Nephron progenitor cell (in vitro differentiated cells): ENCODE data around the gene ITSN1.

Source experiments
- DNase-seq: peaks from one replicate; pipeline ENCODE4 v3.0.0; 2021
- H3K27ac Mint-ChIP-seq: 2 replicates; pipeline ENCODE4 v1.8.0; 2021; ENCODE audit warnings: mild to moderate bottlenecking, moderate library complexity, mixed read lengths
- H3K27me3 Mint-ChIP-seq: 2 replicates; pipeline ENCODE4 v1.8.0; 2021; ENCODE audit warnings: mild to moderate bottlenecking, low read depth, mixed read lengths; ENCODE audit not compliant: poor library complexity
- H3K36me3 Mint-ChIP-seq: 2 replicates; pipeline ENCODE4 v1.8.0; 2021; ENCODE audit warnings: low read depth, mixed read lengths
- H3K4me1 Mint-ChIP-seq: 2 replicates; pipeline ENCODE4 v1.8.0; 2021; ENCODE audit warnings: mixed read lengths
- H3K4me3 Mint-ChIP-seq: 2 replicates; pipeline ENCODE4 v1.8.0; 2021; ENCODE audit warnings: mild to moderate bottlenecking, moderate library complexity, mixed read lengths
- H3K9me3 Mint-ChIP-seq: 2 replicates; pipeline ENCODE4 v1.8.0; 2021; ENCODE audit warnings: mild to moderate bottlenecking, moderate library complexity, mixed read lengths
- TF ChIP-seq, protein P1 (sequence below): fragments of 200-600 bp; sonication (generic); IDR thresholded peaks from 2 replicates; pipeline ENCODE4 v1.5.0; 2021; ENCODE audit warnings: antibody characterized with exemption

Gene ITSN1

DNA sequence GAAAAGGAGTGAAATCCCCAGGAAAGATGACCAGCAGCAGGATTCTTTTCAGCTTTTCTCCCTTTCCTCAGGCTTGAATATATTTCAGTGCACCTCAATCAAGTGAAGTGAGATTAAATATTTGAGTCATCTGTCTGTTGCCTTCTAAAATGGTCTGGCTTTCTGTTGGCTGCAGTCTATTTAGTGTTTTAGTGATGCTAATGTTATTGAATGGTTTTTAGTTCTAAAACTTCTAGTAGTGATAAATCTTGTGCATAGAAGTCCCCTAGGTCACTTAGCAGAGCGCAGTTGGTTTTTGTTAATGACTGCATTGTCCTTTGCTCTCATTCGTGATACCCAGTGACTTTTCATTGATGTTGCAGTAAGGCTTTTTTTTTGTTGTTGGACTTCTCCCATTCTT, 53.5 kb downstream of the ITSN1 start:
- TF ChIP-seq, protein P1, sequence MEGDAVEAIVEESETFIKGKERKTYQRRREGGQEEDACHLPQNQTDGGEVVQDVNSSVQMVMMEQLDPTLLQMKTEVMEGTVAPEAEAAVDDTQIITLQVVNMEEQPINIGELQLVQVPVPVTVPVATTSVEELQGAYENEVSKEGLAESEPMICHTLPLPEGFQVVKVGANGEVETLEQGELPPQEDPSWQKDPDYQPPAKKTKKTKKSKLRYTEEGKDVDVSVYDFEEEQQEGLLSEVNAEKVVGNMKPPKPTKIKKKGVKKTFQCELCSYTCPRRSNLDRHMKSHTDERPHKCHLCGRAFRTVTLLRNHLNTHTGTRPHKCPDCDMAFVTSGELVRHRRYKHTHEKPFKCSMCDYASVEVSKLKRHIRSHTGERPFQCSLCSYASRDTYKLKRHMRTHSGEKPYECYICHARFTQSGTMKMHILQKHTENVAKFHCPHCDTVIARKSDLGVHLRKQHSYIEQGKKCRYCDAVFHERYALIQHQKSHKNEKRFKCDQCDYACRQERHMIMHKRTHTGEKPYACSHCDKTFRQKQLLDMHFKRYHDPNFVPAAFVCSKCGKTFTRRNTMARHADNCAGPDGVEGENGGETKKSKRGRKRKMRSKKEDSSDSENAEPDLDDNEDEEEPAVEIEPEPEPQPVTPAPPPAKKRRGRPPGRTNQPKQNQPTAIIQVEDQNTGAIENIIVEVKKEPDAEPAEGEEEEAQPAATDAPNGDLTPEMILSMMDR = no peak
- Mint-ChIP-seq H3K27ac (peak overlapping the region; percentile 40), H3K27me3 (peaks cover 4% of the 10 kb centered on the region), H3K4me3 (no peak overlapping the region), H3K9me3 (peaks cover 2% of the 10 kb centered on the region), H3K4me1 (peaks cover 62% of the 10 kb centered on the region), H3K36me3 (peaks cover 6% of the 10 kb centered on the region)
- no peak for DNase-seq

DNA sequence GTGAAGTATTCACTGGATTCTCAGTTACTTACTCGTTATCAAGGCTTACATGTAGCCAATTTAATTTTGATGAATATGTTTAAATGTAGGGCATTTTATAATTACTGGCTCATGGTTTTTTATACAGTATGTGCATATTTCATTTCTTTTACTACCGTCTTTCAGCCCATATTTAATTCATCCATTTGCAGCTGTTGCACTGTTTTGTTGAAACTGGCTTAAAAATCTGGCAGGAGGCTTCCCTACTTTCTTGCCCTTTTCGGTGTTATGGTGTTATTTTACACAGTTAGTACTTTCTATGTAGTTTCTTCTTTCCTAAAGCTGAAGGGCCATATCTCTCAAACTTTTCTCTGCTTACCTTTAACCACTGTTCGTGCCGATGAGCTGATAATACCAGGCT, 54.2 kb downstream of the ITSN1 start:
- peak overlapping the region; percentile 40 for H3K27ac Mint-ChIP-seq
- H3K9me3 Mint-ChIP-seq = peaks cover 3% of the 10 kb centered on the region
- no peak for DNase-seq
- H3K27me3 Mint-ChIP-seq = peaks cover 4% of the 10 kb centered on the region
- no peak overlapping the region for H3K4me3 Mint-ChIP-seq
- peaks cover 55% of the 10 kb centered on the region for H3K4me1 Mint-ChIP-seq
- TF ChIP-seq, protein P1 = no peak
- peaks cover 6% of the 10 kb centered on the region for H3K36me3 Mint-ChIP-seq

DNA sequence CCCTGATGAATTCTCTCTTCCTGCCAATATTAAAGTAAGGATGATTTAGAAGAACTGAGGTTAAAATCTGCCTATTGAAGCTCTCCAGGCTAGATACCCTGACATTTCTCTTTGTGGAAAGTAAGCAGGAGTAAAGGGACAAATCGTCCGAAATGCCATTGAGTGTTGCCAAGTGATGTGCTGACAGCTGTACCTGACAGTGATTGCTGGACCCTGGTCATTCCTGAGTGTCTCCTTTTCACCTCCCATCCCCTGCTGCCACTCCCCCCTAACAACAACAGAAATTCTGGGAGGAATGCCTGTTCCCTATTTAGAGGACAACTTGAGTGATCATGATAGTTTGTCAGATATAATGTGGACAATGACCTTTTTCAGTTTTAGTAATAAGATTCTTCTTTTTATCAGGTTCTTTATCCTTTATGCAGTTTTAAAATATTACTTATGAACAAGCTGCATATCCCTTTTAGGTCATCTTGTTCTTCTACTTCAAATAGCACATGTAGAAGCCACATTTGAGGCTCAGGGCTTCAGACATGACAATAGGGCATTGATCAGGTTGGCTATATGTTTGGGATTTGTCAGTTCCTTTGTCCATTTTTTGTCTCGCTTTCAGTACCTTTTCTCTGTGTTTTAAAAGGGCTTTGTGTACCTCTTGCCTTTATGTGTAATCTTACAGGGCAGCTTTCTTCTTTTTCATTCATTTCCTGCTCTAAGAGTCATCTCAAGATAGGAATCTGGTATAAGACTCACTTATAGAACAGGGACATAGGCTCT, 56.0 kb downstream of the ITSN1 start:
- no peak overlapping the region for H3K4me3 Mint-ChIP-seq
- peaks cover 4% of the 10 kb centered on the region for H3K27me3 Mint-ChIP-seq
- H3K27ac Mint-ChIP-seq = peak overlapping the region; percentile 46
- H3K36me3 Mint-ChIP-seq = peaks cover 6% of the 10 kb centered on the region
- TF ChIP-seq, protein P1 = no peak
- peaks cover 37% of the 10 kb centered on the region for H3K4me1 Mint-ChIP-seq
- no peak for DNase-seq
- H3K9me3 Mint-ChIP-seq = peaks cover 3% of the 10 kb centered on the region

DNA sequence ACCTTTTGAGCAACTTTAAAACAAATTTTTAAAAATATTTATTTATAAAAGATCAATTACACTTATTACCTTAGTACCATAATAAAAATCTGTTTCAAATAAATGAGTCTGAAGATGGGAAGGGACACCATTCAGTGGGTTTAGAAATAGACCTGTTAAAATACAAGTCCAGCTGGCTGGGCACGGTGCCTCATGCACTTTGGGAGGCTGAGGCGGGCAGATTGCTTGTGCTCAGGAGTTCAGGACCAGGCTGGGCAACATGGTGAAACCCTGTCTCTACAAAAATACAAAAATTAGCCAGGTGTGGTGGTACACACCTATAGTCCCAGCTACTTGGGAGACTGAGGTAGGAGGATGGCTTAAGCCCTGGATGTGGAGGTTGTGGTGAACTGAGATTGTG, 57.0 kb downstream of the ITSN1 start:
- peaks cover 3% of the 10 kb centered on the region for H3K9me3 Mint-ChIP-seq
- peaks cover 9% of the 10 kb centered on the region for H3K36me3 Mint-ChIP-seq
- peaks cover 4% of the 10 kb centered on the region for H3K27me3 Mint-ChIP-seq
- H3K4me3 Mint-ChIP-seq = no peak overlapping the region
- H3K4me1 Mint-ChIP-seq = peaks cover 34% of the 10 kb centered on the region
- TF ChIP-seq, protein P1 = no peak
- DNase-seq = no peak
- no peak overlapping the region for H3K27ac Mint-ChIP-seq

DNA sequence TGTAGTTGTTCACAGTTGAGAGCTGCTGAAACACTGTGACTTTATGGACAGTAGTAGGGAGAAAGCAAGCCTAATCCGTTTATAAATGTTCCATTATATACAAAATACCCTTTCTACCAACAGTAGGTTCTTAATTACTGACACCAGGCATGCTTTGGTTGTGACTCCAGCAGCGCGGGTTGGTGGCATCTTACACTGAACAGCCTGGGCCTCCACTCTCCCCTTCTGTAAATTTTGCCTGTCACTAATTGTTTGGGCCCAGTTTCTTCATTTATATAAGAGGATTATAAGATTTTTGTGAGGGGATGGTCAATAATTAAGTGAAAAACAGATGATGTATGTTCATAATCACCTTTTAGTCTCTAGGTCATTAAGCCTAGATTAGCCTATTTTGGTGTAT, 58.2 kb downstream of the ITSN1 start:
- Mint-ChIP-seq H3K9me3 (peaks cover 6% of the 10 kb centered on the region), H3K4me1 (peaks cover 30% of the 10 kb centered on the region), H3K36me3 (peaks cover 12% of the 10 kb centered on the region), H3K27me3 (peaks cover 4% of the 10 kb centered on the region), H3K4me3 (no peak overlapping the region), H3K27ac (no peak overlapping the region)
- TF ChIP-seq, protein P1 = no peak
- no peak for DNase-seq
